ENCODE results near the gene CLIC3.

Gene CLIC3

GRCh38 chr9:136958898-136959850 is 37.2 kb downstream of the CLIC3 start:
- Histone ChIP-seq H3K4me2 (ENCODE audit: low read length) (no peak overlapping the region), H3K27me3 (ENCODE audit: insufficient read depth, low read length) (peaks cover 30% of the 10 kb centered on the region; the same call in 1 of the 2 replicates), H3K4me3 (ENCODE audit: low read depth, low read length, poor library complexity, severe bottlenecking) (no peak overlapping the region), H3K9me3 (ENCODE audit: low read length) (no peaks in the 10 kb centered on the region), H3F3A (ENCODE audit: insufficient read depth, low read length) (no peaks in the 10 kb centered on the region), H3K4me1 (ENCODE audit: insufficient read depth, low read length, severe bottlenecking) (no peaks in the 10 kb centered on the region), H2AFZ (ENCODE audit: low read length) (no peak overlapping the region), H3K27ac (ENCODE audit: low read depth, low read length, poor library complexity, severe bottlenecking) (no peak overlapping the region), H3K9me2 (ENCODE audit: low read depth, low read length) (no peaks in the 10 kb centered on the region), H4K20me1 (ENCODE audit: insufficient read depth, low read length) (no peaks in the 10 kb centered on the region), H3K79me2 (ENCODE audit: insufficient read depth, low read length) (no peaks in the 10 kb centered on the region), H3K9ac (ENCODE audit: low read length) (no peak overlapping the region), H3K36me3 (ENCODE audit: insufficient read depth, low read length) (no peaks in the 10 kb centered on the region)
- no peak for TF ChIP-seq CTCF (IDR thresholded peaks at IDR 0.05; ENCODE audit: low read length)
- TF ChIP-seq EZH2 (IDR thresholded peaks at IDR 0.05; ENCODE audit: borderline replicate concordance, low read length), result no peak

GRCh38 chr9:136958473-136958872 is 37.9 kb downstream of the CLIC3 start:
- H3K9ac ChIP-seq (ENCODE audit: low read length), result no peak overlapping the region
- H3K4me2 ChIP-seq (ENCODE audit: low read length), result no peak overlapping the region
- TF ChIP-seq CTCF (IDR thresholded peaks at IDR 0.05; ENCODE audit: low read length), result no peak
- no peak for TF ChIP-seq EZH2 (IDR thresholded peaks at IDR 0.05; ENCODE audit: borderline replicate concordance, low read length)
- no peaks in the 10 kb centered on the region for H3K36me3 ChIP-seq (ENCODE audit: insufficient read depth, low read length)
- no peak overlapping the region for H2AFZ ChIP-seq (ENCODE audit: low read length)
- H3K4me1 ChIP-seq (ENCODE audit: insufficient read depth, low read length, severe bottlenecking), result no peaks in the 10 kb centered on the region
- no peaks in the 10 kb centered on the region for H4K20me1 ChIP-seq (ENCODE audit: insufficient read depth, low read length)
- H3F3A ChIP-seq (ENCODE audit: insufficient read depth, low read length), result no peaks in the 10 kb centered on the region
- no peaks in the 10 kb centered on the region for H3K9me2 ChIP-seq (ENCODE audit: low read depth, low read length)
- H3K4me3 ChIP-seq (ENCODE audit: low read depth, low read length, poor library complexity, severe bottlenecking), result no peak overlapping the region
- no peaks in the 10 kb centered on the region for H3K9me3 ChIP-seq (ENCODE audit: low read length)
- H3K79me2 ChIP-seq (ENCODE audit: insufficient read depth, low read length), result no peaks in the 10 kb centered on the region
- H3K27me3 ChIP-seq (ENCODE audit: insufficient read depth, low read length), result peaks cover 29% of the 10 kb centered on the region; the same call in 1 of the 2 replicates
- H3K27ac ChIP-seq (ENCODE audit: low read depth, low read length, poor library complexity, severe bottlenecking), result no peak overlapping the region

GRCh38 chr9:136957901-136958300 is 38.5 kb downstream of the CLIC3 start:
- Histone ChIP-seq H3K9me3 (ENCODE audit: low read length) (no peaks in the 10 kb centered on the region), H3K27me3 (ENCODE audit: insufficient read depth, low read length) (peaks cover 29% of the 10 kb centered on the region; the same call in 1 of the 2 replicates), H3K9me2 (ENCODE audit: low read depth, low read length) (no peaks in the 10 kb centered on the region), H3K4me3 (ENCODE audit: low read depth, low read length, poor library complexity, severe bottlenecking) (no peak overlapping the region), H3K79me2 (ENCODE audit: insufficient read depth, low read length) (no peaks in the 10 kb centered on the region), H4K20me1 (ENCODE audit: insufficient read depth, low read length) (no peaks in the 10 kb centered on the region), H3K36me3 (ENCODE audit: insufficient read depth, low read length) (no peaks in the 10 kb centered on the region), H3K4me2 (ENCODE audit: low read length) (no peak overlapping the region), H2AFZ (ENCODE audit: low read length) (no peak overlapping the region), H3K4me1 (ENCODE audit: insufficient read depth, low read length, severe bottlenecking) (no peaks in the 10 kb centered on the region), H3K9ac (ENCODE audit: low read length) (no peak overlapping the region), H3K27ac (ENCODE audit: low read depth, low read length, poor library complexity, severe bottlenecking) (no peak overlapping the region), H3F3A (ENCODE audit: insufficient read depth, low read length) (no peaks in the 10 kb centered on the region)
- TF ChIP-seq CTCF (IDR thresholded peaks at IDR 0.05; ENCODE audit: low read length) (no peak), EZH2 (IDR thresholded peaks at IDR 0.05; ENCODE audit: borderline replicate concordance, low read length) (no peak)
